ENCODE measurements around the gene C10orf53. TPM values are rescaled to one million over a fixed set of nuclear protein-coding genes. Genes with fewer than 3 reads are reported as not detected.

C10orf53 gene
- polyA plus RNA-seq, 3 donors, result not detected

- Mint-ChIP-seq H3K27me3 (ENCODE audit: low read depth in 3 of 3) (peaks cover 21 to 24% (median 22%) of the 10 kb centered on the region in 3 donors), H3K4me3 (no peak overlapping the region), H3K4me1 (peaks cover 8% of the 10 kb centered on the region), H3K36me3 (no peaks in the 10 kb centered on the region), H3K9me3 (peaks cover 0 to 6% (median 5%) of the 10 kb centered on the region in 7 donors), H3K27ac (no peak overlapping the region)
- no peaks in the 10 kb centered on the region for H3K36me3 ChIP-seq (replicated peaks in 1 of 2; ENCODE audit: control insufficient read depth in 1 of 2, insufficient read depth in 2 of 2, low read length in 2 of 2)
- no peaks in the 10 kb centered on the region for H3K79me2 ChIP-seq (ENCODE audit: insufficient read depth, low read length)
- H3K9ac ChIP-seq (ENCODE audit: insufficient read depth, low read length, poor library complexity, severe bottlenecking), result no peak overlapping the region
- H3K27me3 ChIP-seq (ENCODE audit: control insufficient read depth in 2 of 2, insufficient read depth in 2 of 2, low read length in 2 of 2), result no peaks in the 10 kb centered on the region
- no peak overlapping the region for H3K4me2 ChIP-seq (replicated peaks; ENCODE audit: extremely low read depth, low read length, poor library complexity, severe bottlenecking)
- H4K20me1 ChIP-seq (ENCODE audit: insufficient read depth, low read length), result no peaks in the 10 kb centered on the region
- H3K27ac ChIP-seq (ENCODE audit: low read depth in 1 of 2, low read length in 2 of 2), result no peak overlapping the region
- no peak overlapping the region for H3K4me3 ChIP-seq (replicated peaks in 1 of 3; ENCODE audit: low read depth in 2 of 3, low read length in 3 of 3)
- H2AFZ ChIP-seq (ENCODE audit: insufficient read depth, low read depth, low read length, poor library complexity, severe bottlenecking), result no peak overlapping the region
- intact Hi-C loops (cut with micrococcal nuclease), result no loop called here
- 86% methylated on average over 1 of the region's 2 CpGs for WGBS (ENCODE audit: insufficient coverage)
- TF ChIP-seq CTCF (IDR thresholded peaks at IDR 0.05), result no peak
- DNase-seq, result no peak
- no peaks in the 10 kb centered on the region for H3K4me1 ChIP-seq (ENCODE audit: control insufficient read depth in 1 of 2, insufficient read depth in 2 of 2, low read length in 2 of 2)
- no peaks in the 10 kb centered on the region for H3K9me3 ChIP-seq (replicated peaks in 1 of 2; ENCODE audit: control insufficient read depth in 1 of 2, insufficient read depth in 1 of 2, low read length in 2 of 2)
These were observed 27.5 kb upstream of the C10orf53 start for GRCh38 chr10:49651917-49652316.

GRCh38 chr10:49652421-49653272, 26.8 kb upstream of the C10orf53 start:
- peaks cover 21 to 25% (median 22%) of the 10 kb centered on the region in 3 donors for H3K27me3 Mint-ChIP-seq (ENCODE audit: low read depth in 3 of 3)
- H3K4me3 Mint-ChIP-seq, result no peak overlapping the region
- intact Hi-C loops (cut with micrococcal nuclease), result no loop called here
- Histone ChIP-seq H3K4me3 (replicated peaks in 1 of 3; ENCODE audit: low read depth in 2 of 3, low read length in 3 of 3) (no peak overlapping the region), H3K9ac (ENCODE audit: insufficient read depth, low read length, poor library complexity, severe bottlenecking) (no peak overlapping the region), H2AFZ (ENCODE audit: insufficient read depth, low read depth, low read length, poor library complexity, severe bottlenecking) (no peak overlapping the region), H3K36me3 (replicated peaks in 1 of 2; ENCODE audit: control insufficient read depth in 1 of 2, insufficient read depth in 2 of 2, low read length in 2 of 2) (no peaks in the 10 kb centered on the region), H3K27ac (ENCODE audit: low read depth in 1 of 2, low read length in 2 of 2) (no peak overlapping the region), H3K27me3 (ENCODE audit: control insufficient read depth in 2 of 2, insufficient read depth in 2 of 2, low read length in 2 of 2) (no peaks in the 10 kb centered on the region), H3K4me1 (ENCODE audit: control insufficient read depth in 1 of 2, insufficient read depth in 2 of 2, low read length in 2 of 2) (no peaks in the 10 kb centered on the region), H3K9me3 (replicated peaks in 1 of 2; ENCODE audit: control insufficient read depth in 1 of 2, insufficient read depth in 1 of 2, low read length in 2 of 2) (peaks cover 0 to 4% of the 10 kb centered on the region in 2 donors), H4K20me1 (ENCODE audit: insufficient read depth, low read length) (no peaks in the 10 kb centered on the region), H3K79me2 (ENCODE audit: insufficient read depth, low read length) (no peaks in the 10 kb centered on the region), H3K4me2 (replicated peaks; ENCODE audit: extremely low read depth, low read length, poor library complexity, severe bottlenecking) (no peak overlapping the region)
- peak overlapping the region in 1 of 7 donors; percentile 58 for H3K27ac Mint-ChIP-seq
- H3K9me3 Mint-ChIP-seq, result peaks cover 0 to 10% (median 5%) of the 10 kb centered on the region in 7 donors
- H3K36me3 Mint-ChIP-seq, result no peaks in the 10 kb centered on the region
- TF ChIP-seq CTCF (IDR thresholded peaks at IDR 0.05), result no peak
- 83% methylated on average over 10 of the region's 15 CpGs for WGBS (ENCODE audit: insufficient coverage)
- peaks cover 8% of the 10 kb centered on the region for H3K4me1 Mint-ChIP-seq
- no peak for DNase-seq
